Measurements from ENCODE around the gene HNRNPM.
"Not testable (repeated sequence)": the region's sequence is repeated elsewhere in the genome, so short reads cannot be mapped to it uniquely, and the experiment has no call there.

DNA sequence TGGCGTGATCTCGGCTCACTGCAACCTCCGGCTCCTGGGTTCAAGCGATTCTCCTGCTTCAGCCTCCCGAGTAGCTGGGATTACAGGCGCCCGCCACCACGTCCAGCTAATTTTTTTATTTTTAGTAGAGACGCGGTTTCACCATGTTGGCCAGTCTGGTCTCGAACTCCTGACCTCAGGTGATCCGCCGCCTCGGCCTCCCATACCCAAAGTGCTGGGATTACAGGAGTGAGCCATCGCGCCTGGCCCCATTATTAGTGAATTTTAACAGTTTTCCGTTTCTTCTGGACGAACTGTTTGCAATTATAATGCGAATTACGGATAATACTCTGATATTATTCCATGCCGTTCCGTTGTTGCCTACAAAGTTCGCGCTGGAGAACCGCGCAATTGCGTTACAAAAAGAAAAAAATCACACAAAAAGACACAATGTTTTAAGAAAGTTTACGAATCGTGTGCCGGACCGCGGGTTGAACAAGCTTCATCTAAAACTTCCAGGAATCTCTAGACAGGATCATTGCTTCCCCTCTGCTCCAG, 567 bp upstream of the HNRNPM start:
- TF ChIP-seq CTCF, POLR2A (IDR thresholded peaks at IDR 0.05): not testable (repeated sequence)
